T-cell (primary cell): ENCODE measurements around the gene RBMS2. TPM values are rescaled to one million over a fixed set of nuclear protein-coding genes. Genes with fewer than 3 reads are reported as not detected.
"Not testable (repeated sequence)": the region's sequence is repeated elsewhere in the genome, so short reads cannot be mapped to it uniquely, and the experiment has no call there.

ENCODE experiments used
- ATAC-seq, 4 experiments: fragments of 200-7000 bp in 3 of 4; fragments of 150-1000 bp in 1 of 4; cut with Tn5 transposase; replicated peaks in 1 of 4; 1 replicate in 3 of 4; 2 replicates in 1 of 4; pipeline ENCODE4 v1.10.0; 2021; ENCODE audit warnings: moderate library complexity in 3 of 4, mild to moderate bottlenecking in 2 of 4, moderate number of reproducible peaks in 1 of 4
- CTCF ChIA-PET, 2 donors: fragments of 300-600 bp; sonication (Branson Sonifier 250); formaldehyde crosslinking; loops; one replicate each; lab custom pipeline; 2022; ENCODE audit warnings: antibody characterized with exemption in 2 of 2; lab: Charles Lee
- POLR2A ChIA-PET, 2 donors: fragments of 300-600 bp; sonication (Branson Sonifier 250); formaldehyde crosslinking; loops; one replicate each; lab custom pipeline; 2022; ENCODE audit warnings: antibody characterized with exemption in 2 of 2; lab: Charles Lee
- DNase-seq, 35 experiments: peaks; one replicate each; pipeline versions ENCODE4 v3.0.0 to v3.0.0-alpha.2; 2013 to 2023
- H3K27ac ChIP-seq: one replicate; pipeline ENCODE4 v1.5.1; 2013; ENCODE audit warnings: low read length
- H3K27me3 ChIP-seq, 2 experiments: replicated peaks in 1 of 2; 1 replicate in 1 of 2; 2 replicates in 1 of 2; pipeline versions ENCODE4 v1.6.1 to v1.7.0; 2013; ENCODE audit warnings: low read length in 1 of 2, mixed read lengths in 1 of 2; ENCODE audit not compliant: control insufficient read depth in 2 of 2, insufficient read depth in 2 of 2; ENCODE audit errors: extremely low read depth in 1 of 2
- H3K36me3 ChIP-seq, 2 donors: 1 replicate in 1 of 2; 2 replicates in 1 of 2; pipeline versions ENCODE4 v1.6.1 to v1.7.0; 2013; ENCODE audit warnings: low read length in 1 of 2; ENCODE audit not compliant: control insufficient read depth in 2 of 2, insufficient read depth in 1 of 2; ENCODE audit errors: extremely low read depth in 1 of 2
- H3K4me1 ChIP-seq, 2 experiments: 1 replicate in 1 of 2; 2 replicates in 1 of 2; pipeline versions ENCODE4 v1.6.1 to v1.7.0; 2013; ENCODE audit warnings: low read length in 2 of 2, mixed read lengths in 1 of 2; ENCODE audit not compliant: insufficient read depth in 2 of 2, control insufficient read depth in 1 of 2; ENCODE audit errors: extremely low read depth in 1 of 2
- H3K4me3 ChIP-seq, 2 donors: 1 replicate in 1 of 2; 2 replicates in 1 of 2; pipeline versions ENCODE4 v1.5.1 to v1.7.0; 2013; ENCODE audit warnings: mild to moderate bottlenecking in 2 of 2, low read length in 1 of 2, moderate library complexity in 1 of 2; ENCODE audit not compliant: control insufficient read depth in 1 of 2; ENCODE audit errors: extremely low read depth in 1 of 2
- H3K9me3 ChIP-seq: 2 replicates; pipeline ENCODE4 v1.7.0; 2013
- H3K27ac Mint-ChIP-seq, 2 donors: one replicate each; pipeline ENCODE4 v1.8.0; 2020 to 2021; ENCODE audit warnings: mild to moderate bottlenecking in 2 of 2, mixed read lengths in 2 of 2
- H3K27me3 Mint-ChIP-seq, 2 donors: one replicate each; pipeline ENCODE4 v1.8.0; 2021 to 2022; ENCODE audit warnings: mixed read lengths in 2 of 2
- H3K36me3 Mint-ChIP-seq: one replicate; pipeline ENCODE4 v1.8.0; 2021; ENCODE audit warnings: mixed read lengths
- H3K4me1 Mint-ChIP-seq, 3 donors: one replicate each; pipeline ENCODE4 v1.8.0; 2020 to 2022; ENCODE audit warnings: mixed read lengths in 3 of 3, mild to moderate bottlenecking in 1 of 3
- H3K4me3 Mint-ChIP-seq, 3 donors: one replicate each; pipeline ENCODE4 v1.8.0; 2020 to 2022; ENCODE audit warnings: mild to moderate bottlenecking in 3 of 3, mixed read lengths in 3 of 3, moderate library complexity in 3 of 3
- H3K9me3 Mint-ChIP-seq, 3 donors: one replicate each; pipeline ENCODE4 v1.8.0; 2020 to 2022; ENCODE audit warnings: mixed read lengths in 3 of 3
- WGBS: methylation state at CpG from one replicate; pipeline ENCODE4 v1.1.5; 2013; ENCODE audit warnings: missing lambda C conversion rate; ENCODE audit not compliant: insufficient coverage; 5-methylcytosine and 5-hydroxymethylcytosine counted together
- total RNA-seq, 35 experiments: library from RNA in 6 of 35; stranded (reverse) in 6 of 35; fragments of 120-200 nt in 1 of 35; gene quantifications; one replicate each; pipeline versions ENCODE4 v1.2.1 to v1.2.4 and lab custom pipeline; 2013 to 2026

The RBMS2 gene
- total RNA-seq, 5 donors from 2014 or later (not counting 1 experiment from before 2014, with no cell fraction given), result 0.99 to 8.3 (median 4.1) TPM

DNA sequence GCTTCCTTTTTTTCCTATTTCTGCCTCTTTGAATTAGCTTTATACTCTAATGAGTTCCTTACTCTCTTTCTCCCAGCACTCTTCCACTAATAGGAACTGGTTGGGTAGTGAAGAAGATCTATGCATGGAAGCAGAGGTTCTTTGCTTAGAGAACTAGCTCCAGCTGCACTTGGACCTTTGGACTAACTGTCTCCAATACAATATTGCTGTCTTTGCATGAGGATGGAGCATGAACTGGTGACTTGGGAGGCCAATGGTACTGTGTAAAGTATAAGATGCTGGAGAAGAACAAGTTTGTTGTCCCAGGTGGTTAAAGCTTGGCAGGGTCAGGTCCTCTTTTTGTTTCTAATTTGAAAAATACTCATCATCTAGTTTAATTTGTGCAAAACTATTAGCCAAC lies 31.3 kb upstream of the RBMS2 start:
- H3K4me3 ChIP-seq, result no peak overlapping the region
- CTCF ChIA-PET, result interaction anchor here in 1 of 2 donors (1.4 kb wide), 1 partner anchor 21 kb away, joined by 4 read pairs; no protein-coding TSS in a partner anchor
- H3K27ac ChIP-seq, result no peak overlapping the region
- no peaks in the 10 kb centered on the region for H3K9me3 Mint-ChIP-seq
- H3K27me3 Mint-ChIP-seq, result peaks cover 9 to 20% of the 10 kb centered on the region in 2 donors
- H3K36me3 ChIP-seq, result no peaks in the 10 kb centered on the region
- no peak for DNase-seq
- no peak for ATAC-seq
- H3K4me1 Mint-ChIP-seq, result peaks cover 15 to 19% (median 17%) of the 10 kb centered on the region in 3 donors
- POLR2A ChIA-PET, result interaction anchor here in 1 of 2 donors (0.5 kb wide), 1 partner anchor 214 kb away, joined by 3 read pairs; no protein-coding TSS in a partner anchor
- H3K9me3 ChIP-seq, result no peaks in the 10 kb centered on the region
- no peaks in the 10 kb centered on the region for H3K36me3 Mint-ChIP-seq
- peaks cover 9 to 22% of the 10 kb centered on the region in 2 experiments for H3K27me3 ChIP-seq
- H3K27ac Mint-ChIP-seq, result no peak overlapping the region
- H3K4me1 ChIP-seq, result peaks cover 6 to 21% of the 10 kb centered on the region in 2 experiments
- no peak overlapping the region for H3K4me3 Mint-ChIP-seq

DNA sequence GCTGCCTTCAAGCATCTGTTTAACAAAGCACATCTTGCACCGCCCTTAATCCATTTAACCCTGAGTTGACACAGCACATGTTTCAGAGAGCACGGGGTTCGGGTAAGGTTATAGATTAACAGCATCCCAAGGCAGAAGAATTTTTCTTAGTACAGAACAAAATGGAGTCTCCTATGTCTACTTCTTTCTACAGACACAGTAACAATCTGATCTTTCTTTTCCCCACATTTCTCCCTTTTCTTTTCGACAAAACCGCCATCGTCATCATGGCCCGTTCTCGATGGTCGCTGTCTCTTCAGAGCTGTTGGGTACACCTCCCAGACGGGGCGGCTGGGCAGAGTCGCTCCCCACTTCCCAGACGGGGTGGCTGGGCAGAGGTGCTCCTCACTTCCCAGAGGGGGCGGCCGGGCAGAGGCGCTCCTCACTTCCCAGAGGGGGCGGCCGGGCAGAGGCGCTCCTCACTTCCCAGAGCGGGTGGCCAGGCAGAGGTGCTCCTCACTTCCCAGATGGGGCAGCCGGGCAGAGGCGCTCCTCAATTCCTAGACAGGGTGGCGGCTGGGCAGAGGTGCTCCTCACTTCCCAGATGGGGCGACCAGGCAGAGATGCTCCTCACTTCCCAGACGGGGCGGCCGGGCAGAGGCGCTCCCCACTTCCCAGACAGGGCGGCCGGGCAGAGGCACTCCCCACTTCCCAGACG lies 28.1 kb upstream of the RBMS2 start:
- H3K4me3 ChIP-seq, H3K4me1 ChIP-seq, H3K4me1 Mint-ChIP-seq, H3K9me3 Mint-ChIP-seq, H3K36me3 ChIP-seq, H3K9me3 ChIP-seq, H3K27ac ChIP-seq, H3K4me3 Mint-ChIP-seq, H3K27ac Mint-ChIP-seq, DNase-seq, ATAC-seq, H3K36me3 Mint-ChIP-seq, POLR2A ChIA-PET: not testable (repeated sequence)
- H3K27me3 ChIP-seq, result peaks cover 9 to 15% of the 10 kb centered on the region in 2 experiments
- 92% methylated on average over 27 of the region's 31 CpGs for WGBS
- CTCF ChIA-PET, result interaction anchor here in 1 of 2 donors (0.6 kb wide), 1 partner anchor 572 kb away, joined by 4 read pairs; no protein-coding TSS in a partner anchor
- peaks cover 9 to 17% of the 10 kb centered on the region in 2 donors for H3K27me3 Mint-ChIP-seq

DNA sequence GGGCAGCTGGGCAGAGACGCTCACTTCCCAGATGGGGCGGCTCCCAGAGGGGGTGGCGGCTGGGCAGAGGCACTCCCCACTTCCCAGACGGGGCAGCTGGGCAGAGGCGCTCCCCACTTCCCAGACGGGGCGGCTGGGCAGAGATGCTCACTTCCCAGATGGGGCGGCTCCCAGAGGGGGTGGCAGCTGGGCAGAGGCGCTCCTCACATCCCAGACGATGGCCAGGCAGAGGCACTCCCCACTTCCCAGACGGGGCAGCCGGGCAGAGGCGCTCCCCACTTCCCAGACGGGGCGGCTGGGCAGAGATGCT lies 27.6 kb upstream of the RBMS2 start:
- H3K36me3 ChIP-seq, H3K9me3 ChIP-seq, DNase-seq, H3K9me3 Mint-ChIP-seq, H3K4me3 ChIP-seq, H3K27ac Mint-ChIP-seq, H3K4me3 Mint-ChIP-seq, H3K4me1 ChIP-seq, H3K27ac ChIP-seq, ATAC-seq, POLR2A ChIA-PET, H3K36me3 Mint-ChIP-seq, H3K4me1 Mint-ChIP-seq: not testable (repeated sequence)
- CTCF ChIA-PET, result interaction anchor here in 1 of 2 donors (0.6 kb wide), 1 partner anchor 572 kb away, joined by 4 read pairs; no protein-coding TSS in a partner anchor
- WGBS, result 100% methylated on average over 10 of the region's 15 CpGs
- peaks cover 9 to 15% of the 10 kb centered on the region in 2 donors for H3K27me3 Mint-ChIP-seq
- H3K27me3 ChIP-seq, result peaks cover 9 to 12% of the 10 kb centered on the region in 2 experiments

DNA sequence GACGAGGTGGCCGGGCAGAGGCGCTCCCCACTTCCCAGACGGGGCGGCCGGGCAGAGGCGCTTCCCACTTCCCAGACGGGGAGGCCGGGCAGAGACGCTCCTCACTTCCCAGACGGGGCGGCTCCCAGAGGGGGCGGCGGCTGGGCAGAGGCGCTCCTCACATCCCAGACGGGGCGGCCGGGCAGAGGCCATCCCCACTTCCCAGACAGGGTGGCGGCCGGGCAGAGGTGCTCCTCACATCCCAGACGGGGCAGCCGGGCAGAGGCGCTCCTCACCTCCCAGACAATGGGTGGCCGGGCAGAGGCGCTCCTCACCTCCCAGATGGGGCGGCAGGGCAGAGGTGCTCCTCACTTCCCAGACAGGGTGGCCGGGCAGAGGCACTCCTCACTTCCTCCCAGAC lies 27.1 kb upstream of the RBMS2 start:
- not testable (repeated sequence) for H3K27ac ChIP-seq, DNase-seq

DNA sequence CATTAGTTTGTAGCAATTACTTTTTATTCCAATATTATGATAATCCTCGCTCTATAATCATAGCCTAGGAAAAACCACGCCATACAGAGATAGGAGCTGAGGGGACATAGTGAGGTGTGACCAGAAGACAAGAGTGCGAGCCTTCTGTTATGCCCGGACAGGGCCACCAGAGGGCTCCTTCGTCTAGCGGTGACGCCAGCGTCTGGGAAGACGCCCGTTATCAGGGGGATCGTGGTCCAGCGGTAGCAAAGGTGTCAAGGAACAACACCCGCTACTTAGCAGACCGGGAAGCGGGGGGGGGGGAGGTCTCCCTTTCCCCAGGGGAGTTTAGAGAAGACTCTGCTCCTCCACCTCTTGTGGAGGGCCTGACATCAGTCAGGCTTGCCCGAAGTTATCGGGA lies 24.9 kb upstream of the RBMS2 start:
- H3K27me3 ChIP-seq, H3K27ac Mint-ChIP-seq, H3K27ac ChIP-seq, H3K9me3 ChIP-seq, H3K4me3 ChIP-seq, H3K4me1 ChIP-seq, POLR2A ChIA-PET, H3K9me3 Mint-ChIP-seq, H3K36me3 ChIP-seq, ATAC-seq, H3K4me1 Mint-ChIP-seq, H3K36me3 Mint-ChIP-seq, H3K27me3 Mint-ChIP-seq: not testable (repeated sequence)
- CTCF ChIA-PET, result interaction anchor here in 1 of 2 donors (0.5 kb wide), 1 partner anchor 88 kb away, joined by 3 read pairs; no protein-coding TSS in a partner anchor
- WGBS, result no CpG with 5 or more reads among the region's 17 CpGs
- DNase-seq, result peak in 33 of 35 experiments; percentile 19 to 63 (median 42)
- peak overlapping the region; percentile 36 to 55 (median 45) for H3K4me3 Mint-ChIP-seq

More for the DNA sequence above, 27.1 kb upstream of the RBMS2 start:
- WGBS, result 92% methylated on average over 13 of the region's 27 CpGs
- H3K9me3 Mint-ChIP-seq, H3K4me3 ChIP-seq, H3K4me3 Mint-ChIP-seq, H3K27ac Mint-ChIP-seq, H3K9me3 ChIP-seq, H3K4me1 ChIP-seq, POLR2A ChIA-PET, H3K4me1 Mint-ChIP-seq, H3K36me3 Mint-ChIP-seq, ATAC-seq, H3K36me3 ChIP-seq: not testable (repeated sequence)
- peaks cover 9 to 11% of the 10 kb centered on the region in 2 experiments for H3K27me3 ChIP-seq
- CTCF ChIA-PET, result interaction anchor here in 1 of 2 donors (0.7 kb wide), 1 partner anchor 109 kb away, joined by 3 read pairs; no protein-coding TSS in a partner anchor
- peaks cover 9 to 13% of the 10 kb centered on the region in 2 donors for H3K27me3 Mint-ChIP-seq

DNA sequence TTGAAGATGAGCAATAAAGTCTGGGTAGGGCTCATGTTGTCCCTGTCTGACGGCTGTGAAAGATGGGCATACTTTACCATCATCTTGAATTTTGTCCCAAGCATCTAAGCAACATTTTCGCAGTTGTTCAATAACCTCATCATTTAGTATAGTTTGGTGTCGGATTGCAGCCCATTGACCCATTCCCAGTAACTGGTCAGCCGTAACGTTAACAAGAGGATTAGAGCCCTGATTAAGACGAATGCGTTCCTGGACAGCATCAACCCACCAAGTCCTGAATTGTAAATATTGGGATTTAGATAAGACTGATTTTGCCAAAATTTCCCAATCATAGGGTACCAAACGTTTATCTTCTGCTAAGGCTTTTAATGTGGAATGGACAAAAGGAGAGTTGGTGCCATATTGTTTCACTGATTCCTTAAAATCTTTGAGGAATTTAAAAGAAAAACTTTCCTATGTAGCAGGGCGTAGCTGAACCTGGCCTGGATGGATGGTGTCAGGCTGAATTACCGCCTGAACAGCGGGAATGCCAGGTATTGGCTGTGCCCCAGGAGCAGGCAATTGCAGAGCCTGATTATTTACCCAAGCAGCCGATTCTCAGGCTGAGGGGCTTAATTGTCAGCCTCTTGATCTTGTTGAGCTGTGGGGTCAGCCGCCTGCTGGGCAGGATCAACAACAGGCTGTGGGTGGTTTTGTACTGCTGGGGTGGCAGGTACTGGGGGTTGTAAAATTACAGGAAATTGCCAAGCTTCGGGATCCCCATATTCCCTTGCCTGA lies 23.3 kb upstream of the RBMS2 start:
- H3K4me1 ChIP-seq, H3K27ac Mint-ChIP-seq, H3K36me3 ChIP-seq, H3K4me3 Mint-ChIP-seq, H3K27me3 ChIP-seq, H3K36me3 Mint-ChIP-seq, H3K27me3 Mint-ChIP-seq, H3K4me3 ChIP-seq, H3K27ac ChIP-seq, ATAC-seq, CTCF ChIA-PET, H3K9me3 Mint-ChIP-seq, POLR2A ChIA-PET, H3K9me3 ChIP-seq, H3K4me1 Mint-ChIP-seq, DNase-seq: not testable (repeated sequence)
- 83% methylated on average over 6 of the region's 14 CpGs for WGBS
